AG09309 (cell line): ENCODE data around the gene DHODH.

Experiments
- DNase-seq: peaks from one replicate; pipeline ENCODE4 v3.0.0-alpha.2; 2010; ENCODE audit warnings: low read depth
- H3K4me3 ChIP-seq: 2 replicates; pipeline ENCODE4 v1.5.1; 2011; ENCODE audit warnings: mild to moderate bottlenecking, low read depth, low read length, moderate library complexity; ENCODE audit not compliant: control insufficient read depth
- CTCF ChIP-seq: IDR thresholded peaks from 2 replicates; pipeline ENCODE4 v1.5.1; 2011; ENCODE audit warnings: mild to moderate bottlenecking, low read depth, low read length, inconsistent platforms; ENCODE audit not compliant: insufficient read depth, control insufficient read depth; ENCODE audit errors: missing control alignments

Gene DHODH

GRCh38 chr16:72023962-72024361 lies 15.4 kb downstream of the DHODH start:
- no peak for DNase-seq
- H3K4me3 ChIP-seq: no peak overlapping the region
- no peak for TF ChIP-seq CTCF

- H3K4me3 ChIP-seq: no peak overlapping the region
- TF ChIP-seq CTCF: no peak
- DNase-seq: no peak
Observed at GRCh38 chr16:72024862-72025382, 16.4 kb downstream of the DHODH start.

GRCh38 chr16:72025404-72026114 lies 17.0 kb downstream of the DHODH start:
- no peak overlapping the region for H3K4me3 ChIP-seq
- no peak for TF ChIP-seq CTCF
- DNase-seq: no peak

GRCh38 chr16:72027669-72028378 lies 19.3 kb downstream of the DHODH start:
- TF ChIP-seq CTCF: no peak
- no peak overlapping the region for H3K4me3 ChIP-seq
- no peak for DNase-seq

GRCh38 chr16:72029567-72030271 lies 21.2 kb downstream of the DHODH start:
- H3K4me3 ChIP-seq: no peak overlapping the region
- DNase-seq: no peak
- no peak for TF ChIP-seq CTCF

GRCh38 chr16:72033437-72033836 lies 24.9 kb downstream of the DHODH start:
- H3K4me3 ChIP-seq: no peak overlapping the region
- no peak for TF ChIP-seq CTCF
- no peak for DNase-seq
